ACC112 (cell line): ENCODE measurements around the gene NFIB.

Experiments
- H2AFZ ChIP-seq: fragments of 200-600 bp; sonication (generic); one replicate; pipeline ENCODE4 v1.6.0; 2017; ENCODE audit warnings: antibody characterized with exemption, low read length; ENCODE audit not compliant: unreplicated experiment
- H3K27ac ChIP-seq: fragments of 200-600 bp; sonication (generic); 2 replicates; pipeline ENCODE4 v1.5.1; 2014; ENCODE audit warnings: low read depth, mild to moderate bottlenecking, antibody characterized with exemption, low read length, moderate library complexity
- H3K27me3 ChIP-seq: fragments of 200-600 bp; sonication (generic); 2 replicates; pipeline ENCODE4 v1.6.1; 2014; ENCODE audit warnings: mild to moderate bottlenecking, antibody characterized with exemption, low read length, moderate library complexity, mixed read lengths; ENCODE audit not compliant: insufficient read depth
- H3K36me3 ChIP-seq: fragments of 200-600 bp; sonication (generic); 2 replicates; pipeline ENCODE4 v1.6.1; 2016; ENCODE audit warnings: mild to moderate bottlenecking, antibody characterized with exemption, low read length, moderate library complexity, mixed read lengths; ENCODE audit not compliant: insufficient read depth
- H3K4me1 ChIP-seq: fragments of 200-600 bp; sonication (generic); one replicate; pipeline ENCODE4 v1.6.1; 2016; ENCODE audit warnings: low read length, mixed read lengths; ENCODE audit not compliant: insufficient read depth, unreplicated experiment, control insufficient read depth
- H3K4me3 ChIP-seq: fragments of 200-600 bp; sonication (generic); 2 replicates; pipeline ENCODE4 v1.5.1; 2014; ENCODE audit warnings: mild to moderate bottlenecking, low read depth, low read length
- H3K79me2 ChIP-seq: fragments of 200-600 bp; sonication (generic); one replicate; pipeline ENCODE4 v1.6.0; 2016; ENCODE audit warnings: low read length; ENCODE audit not compliant: control insufficient read depth, unreplicated experiment, insufficient read depth

Gene NFIB

GRCh38 chr9:14223081-14223480 lies 90.9 kb downstream of the NFIB start:
- H3K36me3 ChIP-seq = no peaks in the 10 kb centered on the region
- H3K4me3 ChIP-seq = no peak overlapping the region
- peaks cover 39% of the 10 kb centered on the region for H3K79me2 ChIP-seq
- H3K4me1 ChIP-seq = peaks cover 45% of the 10 kb centered on the region
- H3K27ac ChIP-seq = no peak overlapping the region
- H3K27me3 ChIP-seq = no peaks in the 10 kb centered on the region
- no peak overlapping the region for H2AFZ ChIP-seq

DNA sequence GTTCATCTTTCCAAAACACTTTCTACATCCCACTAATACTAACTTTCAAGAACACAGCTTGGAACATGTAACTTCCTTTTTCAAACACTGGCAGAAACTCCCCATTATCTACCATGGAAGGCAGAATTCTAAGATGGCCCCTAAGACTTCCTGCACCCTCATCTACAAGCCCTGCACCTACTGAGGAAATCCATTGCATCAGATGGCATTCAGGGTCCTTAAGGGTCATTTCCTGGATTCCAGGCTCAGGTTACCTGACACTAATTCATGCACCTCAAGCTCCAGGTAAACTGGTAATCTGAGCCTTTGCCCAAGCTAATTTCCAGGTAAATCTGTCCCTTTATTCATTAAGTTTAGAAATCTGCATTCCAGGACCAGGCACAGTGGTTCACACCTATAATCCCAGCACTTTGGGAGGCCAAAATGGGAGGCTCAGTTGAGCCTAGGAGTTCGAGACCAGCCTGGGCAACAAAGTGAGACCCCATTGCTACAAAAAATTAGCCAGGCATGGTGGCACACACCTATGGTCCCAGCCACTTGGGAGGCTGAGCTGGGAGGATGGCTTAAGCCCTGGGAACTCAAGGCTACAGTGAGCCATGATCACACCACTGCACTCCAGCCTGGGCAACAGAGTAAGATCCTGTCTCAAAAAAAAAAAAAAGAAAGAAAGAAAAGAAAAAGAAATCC lies 91.6 kb downstream of the NFIB start:
- peak overlapping the region; percentile 85 for H3K27ac ChIP-seq
- no peak overlapping the region for H3K4me3 ChIP-seq
- no peaks in the 10 kb centered on the region for H3K27me3 ChIP-seq
- H3K79me2 ChIP-seq = peaks cover 41% of the 10 kb centered on the region
- H3K36me3 ChIP-seq = no peaks in the 10 kb centered on the region
- peaks cover 50% of the 10 kb centered on the region for H3K4me1 ChIP-seq
- H2AFZ ChIP-seq = no peak overlapping the region

DNA sequence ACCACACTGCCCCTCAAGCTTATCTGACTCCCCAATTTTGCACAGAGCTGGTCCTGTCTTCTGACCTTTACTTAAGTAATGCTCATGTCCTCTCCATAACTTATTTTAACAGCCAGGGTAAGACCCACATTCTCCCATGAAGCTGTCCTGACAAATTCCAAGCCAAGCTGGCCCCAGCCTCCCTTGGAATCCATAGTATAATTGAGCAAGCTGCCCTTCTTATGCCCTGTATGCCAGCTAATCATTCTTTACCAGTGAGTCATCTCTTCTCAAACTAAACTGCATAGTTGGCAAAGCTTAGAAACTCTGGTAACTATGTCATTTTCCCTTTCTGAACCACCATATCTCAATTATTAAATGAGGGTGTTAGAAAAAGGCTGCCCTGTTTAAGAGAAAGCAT lies 92.4 kb downstream of the NFIB start:
- peak overlapping the region; percentile 85 for H3K27ac ChIP-seq
- no peak overlapping the region for H2AFZ ChIP-seq
- H3K36me3 ChIP-seq = no peaks in the 10 kb centered on the region
- peaks cover 41% of the 10 kb centered on the region for H3K79me2 ChIP-seq
- H3K4me1 ChIP-seq = peaks cover 55% of the 10 kb centered on the region
- no peak overlapping the region for H3K4me3 ChIP-seq
- no peaks in the 10 kb centered on the region for H3K27me3 ChIP-seq

- peaks cover 43% of the 10 kb centered on the region for H3K79me2 ChIP-seq
- peak overlapping the region; percentile 85 for H3K27ac ChIP-seq
- peaks cover 59% of the 10 kb centered on the region for H3K4me1 ChIP-seq
- H3K36me3 ChIP-seq = no peaks in the 10 kb centered on the region
- no peak overlapping the region for H2AFZ ChIP-seq
- H3K4me3 ChIP-seq = no peak overlapping the region
- no peaks in the 10 kb centered on the region for H3K27me3 ChIP-seq
Observed at GRCh38 chr9:14221119-14221518, 92.8 kb downstream of the NFIB start.

GRCh38 chr9:14220256-14220655 lies 93.7 kb downstream of the NFIB start:
- no peak overlapping the region for H2AFZ ChIP-seq
- peaks cover 43% of the 10 kb centered on the region for H3K79me2 ChIP-seq
- H3K27ac ChIP-seq = peak overlapping the region; percentile 85
- H3K36me3 ChIP-seq = no peaks in the 10 kb centered on the region
- no peaks in the 10 kb centered on the region for H3K27me3 ChIP-seq
- no peak overlapping the region for H3K4me3 ChIP-seq
- H3K4me1 ChIP-seq = peaks cover 64% of the 10 kb centered on the region

GRCh38 chr9:14219850-14220249 lies 94.1 kb downstream of the NFIB start:
- no peaks in the 10 kb centered on the region for H3K27me3 ChIP-seq
- H3K36me3 ChIP-seq = no peaks in the 10 kb centered on the region
- H3K4me3 ChIP-seq = no peak overlapping the region
- H3K79me2 ChIP-seq = peaks cover 43% of the 10 kb centered on the region
- peaks cover 68% of the 10 kb centered on the region for H3K4me1 ChIP-seq
- no peak overlapping the region for H2AFZ ChIP-seq
- peak overlapping the region; percentile 85; the same call in 1 of the 2 replicates for H3K27ac ChIP-seq

DNA sequence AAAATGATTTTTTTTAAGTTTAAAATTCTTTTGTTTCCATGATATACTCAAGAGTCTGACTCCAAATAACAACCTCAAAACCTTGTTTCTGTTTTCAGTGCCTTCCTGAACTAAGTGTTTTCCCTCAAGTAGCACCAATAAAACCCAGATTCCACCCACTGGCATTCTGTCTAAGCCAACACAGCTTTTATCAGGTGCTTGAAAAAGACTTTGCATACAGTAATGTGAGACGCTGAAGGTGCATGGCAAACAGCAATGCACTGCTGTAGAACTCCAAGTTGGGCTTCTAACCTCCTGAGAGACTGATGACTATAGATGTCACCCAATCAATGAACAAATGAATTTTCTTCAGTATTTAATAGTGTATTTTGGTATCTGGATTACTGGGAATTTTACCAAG lies 95.7 kb downstream of the NFIB start:
- peaks cover 83% of the 10 kb centered on the region for H3K4me1 ChIP-seq
- no peaks in the 10 kb centered on the region for H3K36me3 ChIP-seq

GRCh38 chr9:14216612-14217194 lies 97.2 kb downstream of the NFIB start:
- H3K4me3 ChIP-seq = no peak overlapping the region
- no peaks in the 10 kb centered on the region for H3K36me3 ChIP-seq
- H3K27ac ChIP-seq = peak overlapping the region; percentile 78
- H3K27me3 ChIP-seq = no peaks in the 10 kb centered on the region
- no peak overlapping the region for H2AFZ ChIP-seq
- peaks cover 90% of the 10 kb centered on the region for H3K4me1 ChIP-seq
- peaks cover 66% of the 10 kb centered on the region for H3K79me2 ChIP-seq

More for the DNA sequence above, 95.7 kb downstream of the NFIB start:
- Histone ChIP-seq H3K79me2 (peaks cover 55% of the 10 kb centered on the region), H3K27ac (peak overlapping the region; percentile 31), H3K27me3 (no peaks in the 10 kb centered on the region), H2AFZ (no peak overlapping the region), H3K4me3 (no peak overlapping the region)

- Histone ChIP-seq H3K36me3 (no peaks in the 10 kb centered on the region), H3K79me2 (peaks cover 71% of the 10 kb centered on the region), H3K4me1 (peaks cover 90% of the 10 kb centered on the region), H2AFZ (no peak overlapping the region), H3K27me3 (no peaks in the 10 kb centered on the region), H3K27ac (peak overlapping the region; percentile 78), H3K4me3 (peak overlapping the region; percentile 20; the same call in 1 of the 2 replicates)
Observed at GRCh38 chr9:14215614-14216013, 98.3 kb downstream of the NFIB start.

GRCh38 chr9:14214693-14215092 lies 99.2 kb downstream of the NFIB start:
- Histone ChIP-seq H3K4me3 (no peak overlapping the region), H2AFZ (no peak overlapping the region), H3K27me3 (no peaks in the 10 kb centered on the region), H3K36me3 (no peaks in the 10 kb centered on the region), H3K27ac (peak overlapping the region; percentile 78), H3K79me2 (peaks cover 70% of the 10 kb centered on the region), H3K4me1 (peaks cover 90% of the 10 kb centered on the region)

DNA sequence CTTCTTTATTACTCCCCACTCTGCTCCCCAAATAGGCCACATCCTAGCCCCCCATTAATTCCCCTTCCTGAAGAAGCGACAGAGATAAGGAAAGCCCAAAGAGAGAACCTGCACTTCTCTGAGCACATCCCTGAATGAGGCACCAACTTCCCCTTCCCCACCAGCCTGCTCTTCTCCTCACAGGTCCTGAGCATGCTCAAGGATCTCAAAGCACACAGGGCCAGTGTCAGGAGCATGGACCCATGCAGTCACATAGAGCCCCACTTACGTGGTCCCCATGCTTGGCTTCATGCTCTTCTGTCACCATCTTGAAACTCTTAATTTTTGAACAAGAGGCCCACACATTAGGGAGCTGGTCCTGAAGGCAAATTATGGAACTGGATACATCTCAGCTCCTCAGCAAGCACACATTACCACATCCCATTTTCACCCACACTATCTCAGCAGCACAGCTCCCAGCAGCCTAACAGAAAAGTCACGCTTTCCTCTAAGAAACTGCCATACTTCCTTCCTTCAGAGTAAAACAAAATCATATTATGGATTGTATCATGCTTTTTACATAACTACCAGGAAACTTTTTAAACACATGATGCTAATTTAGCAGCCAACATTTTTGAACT lies 99.8 kb downstream of the NFIB start:
- no peaks in the 10 kb centered on the region for H3K27me3 ChIP-seq
- H3K4me1 ChIP-seq = peaks cover 90% of the 10 kb centered on the region
- H3K36me3 ChIP-seq = no peaks in the 10 kb centered on the region
- peak overlapping the region; percentile 15 for H3K27ac ChIP-seq
- H3K4me3 ChIP-seq = no peak overlapping the region
- no peak overlapping the region for H2AFZ ChIP-seq
- peaks cover 67% of the 10 kb centered on the region for H3K79me2 ChIP-seq
